ENCODE results near the gene SPAG8. TPM values are rescaled to one million over a fixed set of nuclear protein-coding genes. Genes with fewer than 3 reads are reported as not detected.

Gene SPAG8
- polyA plus RNA-seq, 2 of the 4 experiments (the other 2 are of a cell fraction): 0.31 to 0.45 TPM

DNA sequence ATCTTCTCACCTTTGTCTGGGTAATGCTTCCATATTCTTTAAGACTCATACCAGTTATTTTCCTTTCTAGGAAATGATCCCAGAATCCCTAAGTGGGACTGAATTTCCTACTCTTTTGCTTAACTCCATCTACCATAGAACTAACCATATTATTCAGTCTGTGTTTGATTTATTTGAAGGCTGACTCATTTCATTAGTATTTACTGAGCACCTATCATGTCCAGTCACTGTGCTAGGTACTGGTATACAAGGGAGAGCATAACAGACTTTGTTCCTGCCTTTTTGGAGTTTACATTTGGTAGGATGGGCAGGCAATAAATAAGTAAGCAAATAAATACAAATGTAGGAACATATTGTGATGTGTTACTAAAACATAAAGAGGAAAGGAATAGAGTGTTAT lies 16.4 kb downstream of the SPAG8 start:
- H3K4me2 ChIP-seq: peak overlapping the region; percentile 12; the same call in 2 of the 3 replicates
- CTCF ChIA-PET: interaction anchor here (0.6 to 3.2 kb wide), 8 partner anchors 10 to 157 kb away, joined by 3 to 11 read pairs (median 6); partner anchors contain the start of gene HINT2

DNA sequence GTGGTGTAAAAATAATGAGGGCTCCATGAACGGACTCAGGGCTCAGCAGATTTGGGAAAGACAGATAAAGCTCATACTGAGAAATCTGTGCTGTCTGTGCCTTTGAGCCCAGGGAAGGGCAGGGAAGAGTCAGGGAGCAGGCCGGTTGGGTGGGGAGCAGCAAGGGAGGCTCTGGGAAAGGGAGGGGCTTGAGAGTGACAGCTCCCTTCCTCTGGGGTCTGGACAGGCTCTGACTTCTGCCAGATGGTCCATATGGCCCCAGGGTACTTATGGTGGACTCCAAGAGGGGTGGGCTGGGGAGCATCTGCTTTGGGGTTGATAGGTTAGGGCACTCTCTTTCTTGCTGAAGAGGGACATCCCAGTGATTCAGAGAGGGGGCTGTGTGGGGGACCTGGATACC lies 18.6 kb downstream of the SPAG8 start:
- Histone ChIP-seq H3K27ac (no peak overlapping the region), H3K4me2 (no peak overlapping the region), H3K9me3 (no peaks in the 10 kb centered on the region), H3K4me3 (no peak overlapping the region), H3K4me1 (peaks cover 27% of the 10 kb centered on the region)
- 86% methylated on average over 2 of the region's 2 CpGs for WGBS (ENCODE audit: missing lambda C conversion rate)
- DNase-seq (ENCODE audit: low read depth in 1 of 2, low spot score in 1 of 2): no peak
- no peak for FAIRE-seq
- TF ChIP-seq JUNB (IDR thresholded peaks at IDR 0.05) (no peak), CHD4 (IDR thresholded peaks at IDR 0.05; ENCODE audit: borderline replicate concordance) (no peak), NR3C1 (IDR thresholded peaks at IDR 0.05) (no peak), RNF2 (IDR thresholded peaks at IDR 0.05; ENCODE audit: borderline replicate concordance, low read depth) (no peak), CBX2 (IDR thresholded peaks at IDR 0.05; ENCODE audit: borderline replicate concordance, low read depth) (no peak), POLR2AphosphoS2 (conservative IDR thresholded peaks at IDR 0.05; ENCODE audit: low read length) (no peak), TP53 (CRISPR knock-in tag; IDR thresholded peaks at IDR 0.05) (no peak), SREBF2 (IDR thresholded peaks at IDR 0.05) (no peak), NPAS2 (CRISPR knock-in tag; IDR thresholded peaks at IDR 0.05; ENCODE audit: borderline replicate concordance) (no peak), HEYL (CRISPR knock-in tag; IDR thresholded peaks at IDR 0.05) (no peak), MAZ (IDR thresholded peaks at IDR 0.05; ENCODE audit: borderline replicate concordance, low read depth, low read length) (no peak), RFX5 (IDR thresholded peaks at IDR 0.05) (no peak), CBX8 (IDR thresholded peaks at IDR 0.05) (no peak), HOXB5 (CRISPR knock-in tag; IDR thresholded peaks at IDR 0.05) (no peak)
- TF ChIP-seq, protein P1, sequence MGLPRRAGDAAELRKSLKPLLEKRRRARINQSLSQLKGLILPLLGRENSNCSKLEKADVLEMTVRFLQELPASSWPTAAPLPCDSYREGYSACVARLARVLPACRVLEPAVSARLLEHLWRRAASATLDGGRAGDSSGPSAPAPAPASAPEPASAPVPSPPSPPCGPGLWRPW (IDR thresholded peaks at IDR 0.05): no peak
- TF ChIP-seq, protein P2, sequence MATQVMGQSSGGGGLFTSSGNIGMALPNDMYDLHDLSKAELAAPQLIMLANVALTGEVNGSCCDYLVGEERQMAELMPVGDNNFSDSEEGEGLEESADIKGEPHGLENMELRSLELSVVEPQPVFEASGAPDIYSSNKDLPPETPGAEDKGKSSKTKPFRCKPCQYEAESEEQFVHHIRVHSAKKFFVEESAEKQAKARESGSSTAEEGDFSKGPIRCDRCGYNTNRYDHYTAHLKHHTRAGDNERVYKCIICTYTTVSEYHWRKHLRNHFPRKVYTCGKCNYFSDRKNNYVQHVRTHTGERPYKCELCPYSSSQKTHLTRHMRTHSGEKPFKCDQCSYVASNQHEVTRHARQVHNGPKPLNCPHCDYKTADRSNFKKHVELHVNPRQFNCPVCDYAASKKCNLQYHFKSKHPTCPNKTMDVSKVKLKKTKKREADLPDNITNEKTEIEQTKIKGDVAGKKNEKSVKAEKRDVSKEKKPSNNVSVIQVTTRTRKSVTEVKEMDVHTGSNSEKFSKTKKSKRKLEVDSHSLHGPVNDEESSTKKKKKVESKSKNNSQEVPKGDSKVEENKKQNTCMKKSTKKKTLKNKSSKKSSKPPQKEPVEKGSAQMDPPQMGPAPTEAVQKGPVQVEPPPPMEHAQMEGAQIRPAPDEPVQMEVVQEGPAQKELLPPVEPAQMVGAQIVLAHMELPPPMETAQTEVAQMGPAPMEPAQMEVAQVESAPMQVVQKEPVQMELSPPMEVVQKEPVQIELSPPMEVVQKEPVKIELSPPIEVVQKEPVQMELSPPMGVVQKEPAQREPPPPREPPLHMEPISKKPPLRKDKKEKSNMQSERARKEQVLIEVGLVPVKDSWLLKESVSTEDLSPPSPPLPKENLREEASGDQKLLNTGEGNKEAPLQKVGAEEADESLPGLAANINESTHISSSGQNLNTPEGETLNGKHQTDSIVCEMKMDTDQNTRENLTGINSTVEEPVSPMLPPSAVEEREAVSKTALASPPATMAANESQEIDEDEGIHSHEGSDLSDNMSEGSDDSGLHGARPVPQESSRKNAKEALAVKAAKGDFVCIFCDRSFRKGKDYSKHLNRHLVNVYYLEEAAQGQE (IDR thresholded peaks at IDR 0.05): no peak
- TF ChIP-seq, protein P3, sequence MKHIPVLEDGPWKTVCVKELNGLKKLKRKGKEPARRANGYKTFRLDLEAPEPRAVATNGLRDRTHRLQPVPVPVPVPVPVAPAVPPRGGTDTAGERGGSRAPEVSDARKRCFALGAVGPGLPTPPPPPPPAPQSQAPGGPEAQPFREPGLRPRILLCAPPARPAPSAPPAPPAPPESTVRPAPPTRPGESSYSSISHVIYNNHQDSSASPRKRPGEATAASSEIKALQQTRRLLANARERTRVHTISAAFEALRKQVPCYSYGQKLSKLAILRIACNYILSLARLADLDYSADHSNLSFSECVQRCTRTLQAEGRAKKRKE (CRISPR knock-in tag; IDR thresholded peaks at IDR 0.05; ENCODE audit: low read depth): no peak
- TF ChIP-seq, protein P4, sequence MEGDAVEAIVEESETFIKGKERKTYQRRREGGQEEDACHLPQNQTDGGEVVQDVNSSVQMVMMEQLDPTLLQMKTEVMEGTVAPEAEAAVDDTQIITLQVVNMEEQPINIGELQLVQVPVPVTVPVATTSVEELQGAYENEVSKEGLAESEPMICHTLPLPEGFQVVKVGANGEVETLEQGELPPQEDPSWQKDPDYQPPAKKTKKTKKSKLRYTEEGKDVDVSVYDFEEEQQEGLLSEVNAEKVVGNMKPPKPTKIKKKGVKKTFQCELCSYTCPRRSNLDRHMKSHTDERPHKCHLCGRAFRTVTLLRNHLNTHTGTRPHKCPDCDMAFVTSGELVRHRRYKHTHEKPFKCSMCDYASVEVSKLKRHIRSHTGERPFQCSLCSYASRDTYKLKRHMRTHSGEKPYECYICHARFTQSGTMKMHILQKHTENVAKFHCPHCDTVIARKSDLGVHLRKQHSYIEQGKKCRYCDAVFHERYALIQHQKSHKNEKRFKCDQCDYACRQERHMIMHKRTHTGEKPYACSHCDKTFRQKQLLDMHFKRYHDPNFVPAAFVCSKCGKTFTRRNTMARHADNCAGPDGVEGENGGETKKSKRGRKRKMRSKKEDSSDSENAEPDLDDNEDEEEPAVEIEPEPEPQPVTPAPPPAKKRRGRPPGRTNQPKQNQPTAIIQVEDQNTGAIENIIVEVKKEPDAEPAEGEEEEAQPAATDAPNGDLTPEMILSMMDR (IDR thresholded peaks at IDR 0.05): no peak
- ChIA-PET CTCF (interaction anchor here (0.5 to 2.7 kb wide), 5 partner anchors 19 to 88 kb away, joined by 3 to 26 read pairs (median 5); partner anchors contain the start of genes HINT2 and SPAG8), POLR2A (no interaction called here)
- no peak for ATAC-seq

More for the DNA sequence above, 16.4 kb downstream of the SPAG8 start:
- Histone ChIP-seq H3K27ac (no peak overlapping the region), H3K4me1 (peaks cover 33% of the 10 kb centered on the region), H3K4me3 (no peak overlapping the region), H3K9me3 (no peaks in the 10 kb centered on the region)
- POLR2A ChIA-PET: no interaction called here
- FAIRE-seq (peak; percentile 43), ATAC-seq (peak in 1 of 2 experiments; percentile 49; a peak in 1 of 6 replicates), DNase-seq (ENCODE audit: low read depth in 1 of 2, low spot score in 1 of 2) (no peak)
- TF ChIP-seq FOSB (CRISPR knock-in tag; IDR thresholded peaks at IDR 0.05) (no peak), HOXA7 (CRISPR knock-in tag; IDR thresholded peaks at IDR 0.05) (no peak), CHD2 (IDR thresholded peaks at IDR 0.05; ENCODE audit: low read length, partially characterized antibody) (no peak), CBX8 (IDR thresholded peaks at IDR 0.05) (no peak), FOXS1 (CRISPR knock-in tag; IDR thresholded peaks at IDR 0.05) (no peak), EP300 (IDR thresholded peaks at IDR 0.05) (no peak), TFCP2L1 (CRISPR knock-in tag; IDR thresholded peaks at IDR 0.05) (no peak), MAZ (IDR thresholded peaks at IDR 0.05; ENCODE audit: borderline replicate concordance, low read depth, low read length) (no peak), RFX5 (IDR thresholded peaks at IDR 0.05) (no peak), PHF8 (IDR thresholded peaks at IDR 0.05; ENCODE audit: borderline replicate concordance, low read depth) (no peak), ZFP36 (IDR thresholded peaks at IDR 0.05; ENCODE audit: borderline replicate concordance, partially characterized antibody) (no peak)
- TF ChIP-seq, protein P5, sequence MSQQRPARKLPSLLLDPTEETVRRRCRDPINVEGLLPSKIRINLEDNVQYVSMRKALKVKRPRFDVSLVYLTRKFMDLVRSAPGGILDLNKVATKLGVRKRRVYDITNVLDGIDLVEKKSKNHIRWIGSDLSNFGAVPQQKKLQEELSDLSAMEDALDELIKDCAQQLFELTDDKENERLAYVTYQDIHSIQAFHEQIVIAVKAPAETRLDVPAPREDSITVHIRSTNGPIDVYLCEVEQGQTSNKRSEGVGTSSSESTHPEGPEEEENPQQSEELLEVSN (IDR thresholded peaks at IDR 0.05; ENCODE audit: borderline replicate concordance, low read depth): no peak
- TF ChIP-seq, protein P4 (IDR thresholded peaks at IDR 0.05): no peak
